ENCODE data around the gene TDP2.
"Not testable (repeated sequence)": the region's sequence is repeated elsewhere in the genome, so short reads cannot be mapped to it uniquely, and the experiment has no call there.

Gene TDP2

GRCh38 chr6:24683297-24684296 is 16.9 kb upstream of the TDP2 start:
- no peak for DNase-seq (ENCODE audit: low read depth in 2 of 2)

- DNase-seq (ENCODE audit: low read depth in 2 of 2), result no peak
Measured at GRCh38 chr6:24680582-24680981, 13.9 kb upstream of the TDP2 start.

GRCh38 chr6:24678792-24679352 is 12.2 kb upstream of the TDP2 start:
- DNase-seq (ENCODE audit: low read depth in 2 of 2), result not testable (repeated sequence)

GRCh38 chr6:24673625-24674024 is 6.9 kb upstream of the TDP2 start:
- DNase-seq (ENCODE audit: low read depth in 2 of 2), result no peak

- DNase-seq (ENCODE audit: low read depth in 2 of 2), result no peak
Measured at GRCh38 chr6:24672620-24673182, 6.0 kb upstream of the TDP2 start.

GRCh38 chr6:24671077-24671476 is 4.4 kb upstream of the TDP2 start:
- not testable (repeated sequence) for DNase-seq (ENCODE audit: low read depth in 2 of 2)

GRCh38 chr6:24670492-24670891 is 3.8 kb upstream of the TDP2 start:
- not testable (repeated sequence) for DNase-seq (ENCODE audit: low read depth in 2 of 2)

- no peak for DNase-seq (ENCODE audit: low read depth in 2 of 2)
Measured at GRCh38 chr6:24668997-24669361, 2.3 kb upstream of the TDP2 start.

GRCh38 chr6:24668066-24668996 is 1.6 kb upstream of the TDP2 start:
- not testable (repeated sequence) for DNase-seq (ENCODE audit: low read depth in 2 of 2)

GRCh38 chr6:24667378-24667803 is 692 bp upstream of the TDP2 start:
- no peak for DNase-seq (ENCODE audit: low read depth in 2 of 2)

- no peak for DNase-seq (ENCODE audit: low read depth in 2 of 2)
Measured at GRCh38 chr6:24666097-24666640, 530 bp downstream of the TDP2 start.

GRCh38 chr6:24664046-24664987 is 2.4 kb downstream of the TDP2 start:
- DNase-seq (ENCODE audit: low read depth in 2 of 2), result no peak

GRCh38 chr6:24663189-24663588 is 3.5 kb downstream of the TDP2 start:
- DNase-seq (ENCODE audit: low read depth in 2 of 2), result no peak

- DNase-seq (ENCODE audit: low read depth in 2 of 2), result no peak
Measured at GRCh38 chr6:24662236-24662635, 4.5 kb downstream of the TDP2 start.

- DNase-seq (ENCODE audit: low read depth in 2 of 2), result not testable (repeated sequence)
Measured at GRCh38 chr6:24661759-24662158, 4.9 kb downstream of the TDP2 start.

GRCh38 chr6:24660105-24660504 is 6.6 kb downstream of the TDP2 start:
- DNase-seq (ENCODE audit: low read depth in 2 of 2), result no peak

GRCh38 chr6:24659561-24659960 is 7.1 kb downstream of the TDP2 start:
- no peak for DNase-seq (ENCODE audit: low read depth in 2 of 2)

- no peak for DNase-seq (ENCODE audit: low read depth in 2 of 2)
Measured at GRCh38 chr6:24658573-24659560, 7.8 kb downstream of the TDP2 start.

GRCh38 chr6:24655215-24655614 is 11.5 kb downstream of the TDP2 start:
- no peak for DNase-seq (ENCODE audit: low read depth in 2 of 2)
